Astrocyte (in vitro differentiated cells and primary cell): Measurements from ENCODE around the gene DYRK1A. TPM values are rescaled to one million over a fixed set of nuclear protein-coding genes. Genes with fewer than 3 reads are reported as not detected.

Experiments used
- DNase-seq: peaks from one replicate; pipeline ENCODE4 v3.0.0-alpha.2; 2010; ENCODE audit warnings: low read depth
- FAIRE-seq: peaks from 2 replicates; lab custom pipeline; 2011; peaks lifted over from hg19 to GRCh38; lab: Jason Lieb, UNC
- H2AFZ ChIP-seq: 2 replicates; pipeline ENCODE4 v1.6.0; 2012; ENCODE audit warnings: low read depth, low read length, inconsistent platforms
- H3K27ac ChIP-seq: 2 replicates; pipeline ENCODE4 v1.5.1; 2011; ENCODE audit warnings: low read depth, low read length, inconsistent platforms
- H3K27me3 ChIP-seq: 2 replicates; pipeline ENCODE4 v1.6.0; 2011; ENCODE audit warnings: low read length, inconsistent platforms; ENCODE audit not compliant: insufficient read depth
- H3K36me3 ChIP-seq: 2 replicates; pipeline ENCODE4 v1.5.1; 2011; ENCODE audit warnings: low read length, inconsistent platforms; ENCODE audit not compliant: insufficient read depth
- H3K4me1 ChIP-seq: 2 replicates; pipeline ENCODE4 v1.5.1; 2011; ENCODE audit warnings: low read length, inconsistent platforms; ENCODE audit not compliant: insufficient read depth
- H3K4me2 ChIP-seq: 2 replicates; pipeline ENCODE4 v1.6.0; 2012; ENCODE audit warnings: low read length, inconsistent platforms
- H3K4me3 ChIP-seq: 2 replicates; pipeline ENCODE4 v1.5.1; 2011; ENCODE audit warnings: low read depth, mild to moderate bottlenecking, low read length, inconsistent platforms; ENCODE audit not compliant: insufficient read depth
- H3K79me2 ChIP-seq: 2 replicates; pipeline ENCODE4 v1.6.0; 2012; ENCODE audit warnings: mild to moderate bottlenecking, low read length, inconsistent platforms; ENCODE audit not compliant: insufficient read depth
- H3K9ac ChIP-seq: 2 replicates; pipeline ENCODE4 v1.6.0; 2012; ENCODE audit warnings: mild to moderate bottlenecking, low read length, inconsistent platforms
- H3K9me3 ChIP-seq: 2 replicates; pipeline ENCODE4 v1.5.1; 2012; ENCODE audit warnings: low read depth, mild to moderate bottlenecking, low read length, inconsistent platforms; ENCODE audit not compliant: insufficient read depth
- H4K20me1 ChIP-seq: 2 replicates; pipeline ENCODE4 v1.6.0; 2012; ENCODE audit warnings: low read length, inconsistent platforms; ENCODE audit not compliant: insufficient read depth
- H3K27ac Mint-ChIP-seq: one replicate; pipeline ENCODE4 v1.8.0; 2021; ENCODE audit warnings: mild to moderate bottlenecking, mixed read lengths; ENCODE audit not compliant: unreplicated experiment
- H3K27me3 Mint-ChIP-seq: one replicate; pipeline ENCODE4 v1.8.0; 2021; ENCODE audit warnings: low read depth, mixed read lengths; ENCODE audit not compliant: unreplicated experiment
- H3K36me3 Mint-ChIP-seq: one replicate; pipeline ENCODE4 v1.8.0; 2021; ENCODE audit warnings: low read depth, mixed read lengths; ENCODE audit not compliant: unreplicated experiment
- H3K4me1 Mint-ChIP-seq: one replicate; pipeline ENCODE4 v1.8.0; 2021; ENCODE audit warnings: low read depth, mixed read lengths; ENCODE audit not compliant: unreplicated experiment
- H3K4me3 Mint-ChIP-seq: one replicate; pipeline ENCODE4 v1.8.0; 2021; ENCODE audit warnings: mild to moderate bottlenecking, moderate library complexity, mixed read lengths; ENCODE audit not compliant: unreplicated experiment
- H3K9me3 Mint-ChIP-seq: one replicate; pipeline ENCODE4 v1.8.0; 2021; ENCODE audit warnings: mild to moderate bottlenecking, mixed read lengths; ENCODE audit not compliant: unreplicated experiment
- EZH2 ChIP-seq: IDR thresholded peaks from 2 replicates; pipeline ENCODE4 v1.6.1; 2012; ENCODE audit warnings: mild to moderate bottlenecking, low read length, inconsistent platforms; ENCODE audit not compliant: insufficient read depth
- total RNA-seq: library from RNA; stranded (reverse); gene quantifications from 2 replicates; pipeline ENCODE4 v1.2.1, GENCODE V29; 2021
- TF ChIP-seq, protein P1 (sequence below): IDR thresholded peaks from 2 replicates; pipeline ENCODE4 v1.5.1; 2011; ENCODE audit warnings: low read depth, mild to moderate bottlenecking, inconsistent platforms, low read length, moderate library complexity; ENCODE audit not compliant: insufficient read depth

Gene DYRK1A
- total RNA-seq, 1 donor from 2014 or later = 44.6 TPM

DNA sequence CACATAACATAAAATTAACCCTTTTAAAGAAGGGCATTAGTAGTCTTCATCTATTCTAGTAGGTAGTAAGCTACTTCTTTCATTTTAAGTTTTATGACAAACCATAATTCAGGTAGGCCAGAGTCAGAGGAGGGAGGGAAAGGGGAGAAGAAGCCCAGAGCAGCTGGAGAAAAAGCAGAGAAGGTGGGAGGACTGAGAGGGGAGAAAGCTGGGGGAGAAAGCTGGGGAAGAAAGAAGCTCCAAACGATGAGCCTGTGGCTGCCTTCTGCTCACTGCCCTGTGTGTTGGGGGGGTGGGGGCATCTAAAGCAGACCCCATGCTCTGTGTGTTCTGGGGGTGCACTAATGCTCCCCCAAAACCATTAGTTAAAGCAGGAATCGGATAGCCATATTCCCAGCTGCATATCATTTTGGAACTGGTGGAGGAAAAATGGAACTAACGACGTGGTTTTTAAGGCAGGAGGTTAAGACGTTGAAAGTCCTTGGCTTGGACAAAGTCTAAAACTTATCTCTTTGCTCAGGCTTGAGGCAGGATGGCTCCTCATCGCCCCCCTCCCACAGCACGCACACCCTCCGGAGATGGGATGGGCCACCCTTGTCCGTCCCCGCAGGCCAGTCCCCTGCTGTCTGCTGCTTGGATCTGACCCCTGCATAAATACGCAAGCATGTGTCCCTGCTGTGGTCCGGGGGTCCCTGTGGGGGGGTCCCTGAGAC is 184.2 kb downstream of the DYRK1A start:
- no peaks in the 10 kb centered on the region for H3K9me3 Mint-ChIP-seq
- no peak overlapping the region for H3K27ac Mint-ChIP-seq

DNA sequence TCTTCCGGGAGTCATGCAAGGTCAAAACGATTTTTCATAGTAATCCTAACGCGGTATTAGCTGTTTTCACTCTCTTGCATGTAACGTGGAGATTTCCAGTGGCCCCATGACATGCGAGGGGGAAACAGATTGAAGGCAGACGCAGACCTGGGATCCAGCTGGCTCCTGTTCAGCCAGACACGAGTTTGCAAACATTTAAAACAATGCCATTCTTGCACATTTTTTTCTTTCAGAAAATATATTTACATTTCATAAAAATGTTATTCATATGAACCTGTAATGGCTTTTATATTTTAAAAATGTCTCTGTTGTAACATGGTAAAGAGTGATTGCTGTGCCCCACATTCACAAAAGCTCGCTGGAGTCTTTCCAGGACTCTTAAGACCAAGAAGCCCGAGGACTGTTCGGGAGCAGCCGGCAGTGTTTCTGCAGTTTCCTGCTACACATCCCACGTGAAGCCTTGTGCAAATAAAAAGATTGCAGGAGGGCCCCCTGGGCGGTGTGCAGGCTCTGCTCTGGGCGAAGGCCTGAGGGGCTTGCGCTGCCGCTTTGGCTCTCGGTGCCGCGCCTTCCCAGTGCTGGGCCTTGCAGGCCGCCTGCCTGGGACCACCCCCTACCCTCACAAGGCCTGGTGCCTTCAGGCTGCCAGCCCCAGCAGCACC is 184.9 kb downstream of the DYRK1A start:
- no peak overlapping the region for H3K27ac Mint-ChIP-seq
- Histone ChIP-seq H3K9ac (no peak overlapping the region), H3K4me2 (peak overlapping the region; percentile 39), H3K4me1 (peaks cover 1% of the 10 kb centered on the region), H4K20me1 (no peaks in the 10 kb centered on the region), H3K27ac (no peak overlapping the region), H3K9me3 (no peaks in the 10 kb centered on the region), H3K27me3 (no peaks in the 10 kb centered on the region), H3K4me3 (no peak overlapping the region), H2AFZ (peak overlapping the region; percentile 16), H3K36me3 (no peaks in the 10 kb centered on the region), H3K79me2 (no peaks in the 10 kb centered on the region)
- H3K9me3 Mint-ChIP-seq = peaks cover 2% of the 10 kb centered on the region
- DNase-seq (no peak), FAIRE-seq (no peak)
- H3K4me1 Mint-ChIP-seq = peaks cover 21% of the 10 kb centered on the region
- no peaks in the 10 kb centered on the region for H3K36me3 Mint-ChIP-seq
- TF ChIP-seq EZH2 = no peak
- TF ChIP-seq, protein P1, sequence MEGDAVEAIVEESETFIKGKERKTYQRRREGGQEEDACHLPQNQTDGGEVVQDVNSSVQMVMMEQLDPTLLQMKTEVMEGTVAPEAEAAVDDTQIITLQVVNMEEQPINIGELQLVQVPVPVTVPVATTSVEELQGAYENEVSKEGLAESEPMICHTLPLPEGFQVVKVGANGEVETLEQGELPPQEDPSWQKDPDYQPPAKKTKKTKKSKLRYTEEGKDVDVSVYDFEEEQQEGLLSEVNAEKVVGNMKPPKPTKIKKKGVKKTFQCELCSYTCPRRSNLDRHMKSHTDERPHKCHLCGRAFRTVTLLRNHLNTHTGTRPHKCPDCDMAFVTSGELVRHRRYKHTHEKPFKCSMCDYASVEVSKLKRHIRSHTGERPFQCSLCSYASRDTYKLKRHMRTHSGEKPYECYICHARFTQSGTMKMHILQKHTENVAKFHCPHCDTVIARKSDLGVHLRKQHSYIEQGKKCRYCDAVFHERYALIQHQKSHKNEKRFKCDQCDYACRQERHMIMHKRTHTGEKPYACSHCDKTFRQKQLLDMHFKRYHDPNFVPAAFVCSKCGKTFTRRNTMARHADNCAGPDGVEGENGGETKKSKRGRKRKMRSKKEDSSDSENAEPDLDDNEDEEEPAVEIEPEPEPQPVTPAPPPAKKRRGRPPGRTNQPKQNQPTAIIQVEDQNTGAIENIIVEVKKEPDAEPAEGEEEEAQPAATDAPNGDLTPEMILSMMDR = no peak
- peaks cover 9% of the 10 kb centered on the region for H3K27me3 Mint-ChIP-seq
- H3K4me3 Mint-ChIP-seq = no peak overlapping the region

More for the DNA sequence above, 184.2 kb downstream of the DYRK1A start:
- Mint-ChIP-seq H3K4me1 (peaks cover 19% of the 10 kb centered on the region), H3K27me3 (peaks cover 7% of the 10 kb centered on the region), H3K4me3 (no peak overlapping the region), H3K36me3 (no peaks in the 10 kb centered on the region)
- peaks cover 2% of the 10 kb centered on the region for H3K4me1 ChIP-seq
- no peak for FAIRE-seq
- H3K27ac ChIP-seq = no peak overlapping the region
- no peaks in the 10 kb centered on the region for H3K79me2 ChIP-seq
- H3K9ac ChIP-seq = no peak overlapping the region
- H3K4me3 ChIP-seq = no peak overlapping the region
- no peak for TF ChIP-seq EZH2
- no peaks in the 10 kb centered on the region for H4K20me1 ChIP-seq
- no peaks in the 10 kb centered on the region for H3K9me3 ChIP-seq
- peak overlapping the region; percentile 39 for H3K4me2 ChIP-seq
- H3K27me3 ChIP-seq = no peaks in the 10 kb centered on the region
- DNase-seq = no peak
- peak overlapping the region; percentile 49 for H2AFZ ChIP-seq
- no peaks in the 10 kb centered on the region for H3K36me3 ChIP-seq

DNA sequence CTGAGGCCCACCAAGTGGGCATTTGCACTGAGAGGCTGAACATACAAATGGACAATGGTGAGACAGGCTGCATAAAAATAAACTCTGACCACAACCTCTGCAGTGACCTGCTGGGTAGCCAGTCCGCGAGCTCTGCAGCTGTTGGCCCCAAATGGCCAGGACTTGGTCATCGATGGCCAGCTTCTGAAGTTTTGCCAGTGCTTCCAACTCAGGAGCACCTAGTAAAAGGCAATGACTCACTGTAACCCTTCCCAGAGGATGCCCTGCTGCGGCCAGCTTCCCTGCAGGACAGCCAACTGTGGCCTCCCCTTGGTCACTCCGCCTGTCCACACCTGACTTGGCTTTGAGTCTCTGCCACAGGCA is 185.4 kb downstream of the DYRK1A start:
- Mint-ChIP-seq H3K36me3 (no peaks in the 10 kb centered on the region), H3K27me3 (peaks cover 9% of the 10 kb centered on the region), H3K9me3 (peaks cover 2% of the 10 kb centered on the region), H3K4me1 (peaks cover 21% of the 10 kb centered on the region), H3K4me3 (no peak overlapping the region), H3K27ac (no peak overlapping the region)
- H3K4me2 ChIP-seq = no peak overlapping the region
- H3K27me3 ChIP-seq = no peaks in the 10 kb centered on the region
- no peak overlapping the region for H3K9ac ChIP-seq
- no peak overlapping the region for H3K4me3 ChIP-seq
- no peaks in the 10 kb centered on the region for H3K79me2 ChIP-seq
- H4K20me1 ChIP-seq = no peaks in the 10 kb centered on the region
- H3K27ac ChIP-seq = no peak overlapping the region
- no peak for DNase-seq
- H2AFZ ChIP-seq = peak overlapping the region; percentile 16
- no peak for TF ChIP-seq EZH2
- H3K9me3 ChIP-seq = no peaks in the 10 kb centered on the region
- H3K36me3 ChIP-seq = no peaks in the 10 kb centered on the region
- no peak for FAIRE-seq
- H3K4me1 ChIP-seq = no peaks in the 10 kb centered on the region
